BJ (cell line): ENCODE measurements around the gene RAB11FIP4. TPM values are rescaled to one million over a fixed set of nuclear protein-coding genes. Genes with fewer than 3 reads are reported as not detected.

Source experiments
- CTCF ChIA-PET: fragments of 350-600 bp; formaldehyde crosslinking; extraction: SDS; loops from one replicate; lab custom pipeline; 2021; ENCODE audit warnings: antibody characterized with exemption, inconsistent platforms; lab: Yijun Ruan, JAX
- POLR2A ChIA-PET: fragments of 300-600 bp; sonication (Branson Sonifier 250); formaldehyde crosslinking; extraction: SDS; loops from one replicate; lab custom pipeline; 2021; ENCODE audit warnings: antibody characterized with exemption; lab: Charles Lee
- DNase-seq: peaks from one replicate; pipeline ENCODE4 v3.0.0-alpha.2; 2011; ENCODE audit warnings: low read depth
- H3K27me3 ChIP-seq: 2 replicates; pipeline ENCODE4 v1.6.0; 2011; ENCODE audit warnings: low read length; ENCODE audit not compliant: control insufficient read depth, insufficient read depth
- H3K36me3 ChIP-seq: 2 replicates; pipeline ENCODE4 v1.5.1; 2011; ENCODE audit warnings: low read length; ENCODE audit not compliant: control insufficient read depth, insufficient read depth
- H3K4me3 ChIP-seq: 2 replicates; pipeline ENCODE4 v1.5.1; 2011; ENCODE audit warnings: low read depth, mild to moderate bottlenecking, control low read depth, low read length
- CTCF ChIP-seq: IDR thresholded peaks from 2 replicates; pipeline ENCODE4 v1.5.1; 2011; ENCODE audit warnings: low read depth, mild to moderate bottlenecking, control low read depth, inconsistent platforms, low read length, moderate library complexity; ENCODE audit not compliant: insufficient read depth
- polyA plus RNA-seq: library from polyadenylated mRNA; depleted of rRNA; stranded (reverse); fragments of >200 nt; gene quantifications from 2 replicates; pipeline ENCODE4 v1.2.3, GENCODE V29; 2011

RAB11FIP4 gene
- polyA plus RNA-seq, 1 experiment: 0.15 TPM

DNA sequence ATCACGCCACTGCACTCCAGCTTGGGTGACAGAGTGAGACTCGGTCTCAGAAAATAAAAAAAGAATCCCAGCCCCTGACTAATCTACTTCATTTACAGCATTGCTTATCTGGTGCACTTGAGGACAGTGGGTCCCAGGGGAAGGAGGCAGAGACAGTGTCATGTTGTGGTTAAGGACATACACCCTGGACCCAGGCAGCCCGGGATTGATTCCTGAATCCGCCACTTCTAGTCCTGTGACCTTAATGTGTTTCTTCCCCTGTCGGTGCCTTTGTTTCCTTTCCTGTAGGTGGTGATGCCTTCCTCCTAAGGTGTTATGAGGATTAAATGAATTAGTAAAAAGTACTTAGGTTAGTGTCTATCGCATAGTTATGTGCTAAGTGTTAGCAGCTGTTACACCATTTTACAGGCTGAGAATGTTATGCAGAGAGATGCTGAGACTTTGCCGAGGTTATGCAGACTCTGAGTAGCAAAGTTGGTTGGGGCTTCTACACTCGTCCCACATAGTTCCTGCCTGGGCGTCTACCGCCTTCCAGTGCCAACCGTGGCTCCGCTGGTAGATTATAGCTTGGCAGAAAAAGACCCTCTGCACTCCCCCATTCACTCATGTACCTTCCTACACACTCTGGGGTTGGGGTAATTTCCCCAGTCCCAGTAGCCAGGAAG, 74.8 kb downstream of the RAB11FIP4 start:
- ChIA-PET CTCF (interaction anchor here (0.6 kb wide), 1 partner anchor 106 kb away, joined by 3 read pairs; no protein-coding TSS in a partner anchor), POLR2A (no interaction called here)
- Histone ChIP-seq H3K27me3 (0 out of 2 replicates have a peak, but pooled peaks cover 4% of the 10 kb centered on the region), H3K4me3 (no peak overlapping the region), H3K36me3 (no peaks in the 10 kb centered on the region)
- no peak for TF ChIP-seq CTCF
- DNase-seq: no peak

DNA sequence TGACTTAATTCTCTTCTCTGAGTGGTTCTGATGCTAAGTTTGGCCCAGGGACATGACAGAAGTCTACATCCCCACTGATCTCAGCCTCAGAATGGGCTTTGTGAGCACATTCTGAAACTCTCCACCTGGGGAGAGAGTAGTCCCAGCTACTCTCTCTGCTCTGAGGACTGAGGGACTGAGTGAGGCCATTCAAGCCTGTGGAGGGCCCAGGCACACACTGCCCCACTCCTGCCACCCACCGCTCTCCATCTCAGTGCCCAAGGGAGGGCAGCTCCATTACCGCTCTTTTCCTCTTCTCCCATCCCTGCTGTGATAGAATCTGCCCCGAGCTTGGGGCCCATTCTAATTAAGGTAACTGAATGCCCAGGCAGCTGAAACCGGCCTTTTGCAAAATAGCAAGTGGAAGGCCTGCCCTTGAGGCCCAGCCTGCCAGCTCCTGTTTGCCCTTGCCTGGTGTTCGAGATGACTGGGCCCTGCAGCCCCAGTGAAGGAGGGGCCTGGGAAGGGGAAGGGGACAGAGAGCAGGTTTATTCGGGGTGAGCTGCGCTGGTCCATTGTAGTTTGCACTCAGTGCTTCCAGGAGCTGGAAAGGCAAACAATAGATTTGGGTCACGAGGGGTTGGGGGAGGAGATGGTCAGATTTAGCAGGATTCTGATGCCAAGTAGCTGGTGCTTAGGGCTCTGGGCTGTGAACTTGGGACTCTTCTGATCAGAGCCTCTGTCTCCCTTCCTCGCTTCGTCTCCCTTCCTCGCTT, 76.2 kb downstream of the RAB11FIP4 start:
- CTCF ChIA-PET: interaction anchor here (0.9 kb wide), 1 partner anchor 11 kb away, joined by 3 read pairs; no protein-coding TSS in a partner anchor

GRCh38 chr17:31469959-31470358, 78.5 kb downstream of the RAB11FIP4 start:
- peaks cover 4% of the 10 kb centered on the region; the same call in 1 of the 2 replicates for H3K27me3 ChIP-seq
- no peaks in the 10 kb centered on the region for H3K36me3 ChIP-seq
- H3K4me3 ChIP-seq: no peak overlapping the region
- TF ChIP-seq CTCF: no peak
- no peak for DNase-seq
- ChIA-PET CTCF (no interaction called here), POLR2A (no interaction called here)

More for the DNA sequence above, 76.2 kb downstream of the RAB11FIP4 start:
- no peak for DNase-seq
- Histone ChIP-seq H3K4me3 (no peak overlapping the region), H3K27me3 (0 out of 2 replicates have a peak, but pooled peaks cover 1% of the 10 kb centered on the region), H3K36me3 (no peaks in the 10 kb centered on the region)
- POLR2A ChIA-PET: no interaction called here
- TF ChIP-seq CTCF: no peak

DNA sequence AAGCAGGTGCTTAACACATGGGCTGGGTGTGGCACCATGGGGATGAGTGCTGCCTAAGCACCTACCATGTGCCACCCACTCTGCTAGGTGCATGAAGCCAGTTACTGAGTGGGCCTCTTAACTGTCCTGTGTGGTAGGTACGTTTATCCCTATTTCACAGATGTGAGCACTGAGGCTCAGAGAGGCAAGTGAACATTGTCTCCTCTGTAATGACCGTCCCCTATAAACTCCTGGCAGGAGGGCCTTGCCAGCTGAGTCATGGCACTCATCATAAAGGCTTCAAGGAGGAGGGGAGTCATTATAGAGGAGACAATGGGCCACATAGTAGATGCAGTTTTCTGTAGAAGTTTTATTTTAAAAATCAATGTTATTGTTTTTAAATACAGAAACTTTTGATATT, 79.1 kb downstream of the RAB11FIP4 start:
- DNase-seq: no peak
- Histone ChIP-seq H3K4me3 (no peak overlapping the region), H3K27me3 (peaks cover 5% of the 10 kb centered on the region; the same call in 1 of the 2 replicates), H3K36me3 (no peaks in the 10 kb centered on the region)
- CTCF ChIA-PET: no interaction called here
- no peak for TF ChIP-seq CTCF
- POLR2A ChIA-PET: no interaction called here

- ChIA-PET POLR2A (no interaction called here), CTCF (no interaction called here)
- no peak for DNase-seq
- Histone ChIP-seq H3K4me3 (no peak overlapping the region), H3K27me3 (peaks cover 9% of the 10 kb centered on the region), H3K36me3 (no peaks in the 10 kb centered on the region)
- no peak for TF ChIP-seq CTCF
These were observed 80.7 kb downstream of the RAB11FIP4 start for GRCh38 chr17:31472137-31472536.
